ENCODE measurements around the gene NTNG2. TPM values are rescaled to one million over a fixed set of nuclear protein-coding genes. Genes with fewer than 3 reads are reported as not detected.

The NTNG2 gene
- total RNA-seq (0.88 TPM in 1 of 2 replicates, not detected in the other), polyA plus RNA-seq (0.08 and 0.11 TPM in 2 replicates), polyA minus RNA-seq (0.06 and 0.07 TPM in 2 replicates), Bru-seq, nascent RNA (percentile 5 among the genes with signal in this experiment), BruChase-seq, experiment 1, labeled RNA remaining after a 6-hour chase (percentile 6 among the genes with signal in this experiment), BruChase-seq, experiment 2, labeled RNA remaining after a 2-hour chase (percentile 3 among the genes with signal in this experiment)
- polyA plus RNA-seq (2011; cell fraction: cytosol; rRNA removed), result 0.04 and 0.05 TPM in 2 replicates
- 0.34 and 0.39 TPM in 2 replicates for polyA plus RNA-seq (2011; cell fraction: nucleus; rRNA removed)
- 0.03 and 0.35 TPM in 2 replicates for polyA plus RNA-seq (2012)
- polyA minus RNA-seq (2011; cell fraction: cytosol; rRNA and poly(A)+ RNA removed), result not detected
- polyA minus RNA-seq (2011; cell fraction: nucleus; rRNA and poly(A)+ RNA removed), result 0.19 and 0.29 TPM in 2 replicates
- long read RNA-seq, result 0 reads

DNA sequence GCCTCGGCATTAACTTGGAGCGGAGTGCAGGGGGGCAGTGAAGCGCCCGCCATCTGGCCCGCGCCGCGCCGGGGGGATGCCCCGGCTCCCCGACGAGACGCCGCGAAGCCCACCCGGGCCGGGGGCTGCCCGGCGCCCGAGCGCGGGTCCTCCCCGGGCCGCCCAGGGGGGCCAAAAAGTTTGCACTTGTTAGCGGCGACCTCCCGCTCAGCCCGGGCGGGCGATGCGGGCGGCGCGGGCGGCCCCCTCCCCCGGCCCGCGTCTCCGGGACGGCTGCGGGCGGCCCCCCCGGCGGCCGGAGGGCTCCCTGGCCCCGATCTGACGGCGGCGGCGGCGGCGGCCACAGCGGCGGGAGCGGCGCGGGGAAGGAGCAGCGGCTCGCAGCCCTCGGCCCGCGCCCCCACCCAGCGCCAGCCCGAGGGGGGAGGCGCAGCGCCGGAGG lies at the start of gene NTNG2:
Gene NTNG2, plus strand, starts transcription at position 316 of the 442 bp plus-strand sequence. CDS start 4,774 bp downstream, outside the sequence.
- no peak within 1 kb of the TSS for H3K9ac ChIP-seq (replicated peaks; ENCODE audit: extremely low read depth, insufficient read depth, low read length)
- no peak for TF ChIP-seq JUN (IDR thresholded peaks at IDR 0.05; ENCODE audit: borderline replicate concordance, insufficient read depth, insufficient read length, low read depth)
- TF ChIP-seq, protein P1, sequence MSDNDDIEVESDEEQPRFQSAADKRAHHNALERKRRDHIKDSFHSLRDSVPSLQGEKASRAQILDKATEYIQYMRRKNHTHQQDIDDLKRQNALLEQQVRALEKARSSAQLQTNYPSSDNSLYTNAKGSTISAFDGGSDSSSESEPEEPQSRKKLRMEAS (IDR thresholded peaks at IDR 0.05; ENCODE audit: insufficient read depth, insufficient read length), result no peak
- H3K36me3 ChIP-seq (ENCODE audit: control insufficient read depth in 2 of 2, extremely low read depth in 1 of 2, insufficient read depth in 2 of 2, low read length in 2 of 2), result no peaks in the 10 kb centered on the region
- no peaks in the 10 kb centered on the region for H3K9me1 ChIP-seq (replicated peaks; ENCODE audit: control insufficient read depth, extremely low read depth, insufficient read depth, low read length)
- intact Hi-C loops (cut with micrococcal nuclease), result no loop called here
- dilution Hi-C loops (cut with MboI; ENCODE audit: extremely low pct_ligation_motif_present, low sequenced_read_pairs), result no loop called here
- H3K4me1 ChIP-seq (ENCODE audit: control insufficient read depth, extremely low read depth, insufficient read depth, low read length), result peaks cover 10% of the 10 kb centered on the region
- H3K27me3 ChIP-seq (ENCODE audit: control insufficient read depth in 2 of 2, insufficient read depth in 2 of 2, low read length in 2 of 2), result peaks cover 57 to 78% of the 10 kb centered on the region in 2 experiments
- H3K4me3 ChIP-seq (replicated peaks in 1 of 3; ENCODE audit: insufficient read depth in 1 of 3, low read depth in 1 of 3, low read length in 3 of 3), result peak within 1 kb of the TSS; percentile 51 to 63 (median 63)
- ChIA-PET CTCF (interaction anchor here (1.0 to 2.7 kb wide), 3 partner anchors 9 to 91 kb away, joined by 3 to 14 read pairs (median 6); no protein-coding TSS in a partner anchor), POLR2A (no interaction called here)
- H3K27ac ChIP-seq (ENCODE audit: insufficient read depth, low read depth, low read length), result no peak within 1 kb of the TSS
- DNase-seq (ENCODE audit: low read depth, low spot score) (no peak), FAIRE-seq (no peak)
- H3K79me2 ChIP-seq (ENCODE audit: control insufficient read depth, insufficient read depth, low read length), result no peaks in the 10 kb centered on the region
- H2AFZ ChIP-seq (ENCODE audit: low read depth, low read length), result peak within 1 kb of the TSS; percentile 58
- no TSS peak for BruUV-seq (replicated peaks)
- peak within 1 kb of the TSS; percentile 85 for H3K4me2 ChIP-seq (ENCODE audit: insufficient read depth, low read length)
- H3K9me3 ChIP-seq (replicated peaks; ENCODE audit: control insufficient read depth, insufficient read depth, low read length), result no peaks in the 10 kb centered on the region
- no peaks in the 10 kb centered on the region for H4K20me1 ChIP-seq (replicated peaks; ENCODE audit: control insufficient read depth, extremely low read depth, insufficient read depth, low read length)

- Histone ChIP-seq H3K4me2 (ENCODE audit: insufficient read depth, low read length) (no peak overlapping the region), H3K36me3 (ENCODE audit: control insufficient read depth in 2 of 2, extremely low read depth in 1 of 2, insufficient read depth in 2 of 2, low read length in 2 of 2) (no peaks in the 10 kb centered on the region), H3K9me1 (replicated peaks; ENCODE audit: control insufficient read depth, extremely low read depth, insufficient read depth, low read length) (no peaks in the 10 kb centered on the region), H3K27ac (ENCODE audit: insufficient read depth, low read depth, low read length) (no peak overlapping the region), H3K27me3 (ENCODE audit: control insufficient read depth in 2 of 2, insufficient read depth in 2 of 2, low read length in 2 of 2) (peaks cover 0 to 2% of the 10 kb centered on the region in 2 experiments), H3K9ac (replicated peaks; ENCODE audit: extremely low read depth, insufficient read depth, low read length) (no peak overlapping the region), H3K4me1 (ENCODE audit: control insufficient read depth, extremely low read depth, insufficient read depth, low read length) (no peaks in the 10 kb centered on the region), H3K4me3 (replicated peaks in 1 of 3; ENCODE audit: insufficient read depth in 1 of 3, low read depth in 1 of 3, low read length in 3 of 3) (no peak overlapping the region), H2AFZ (ENCODE audit: low read depth, low read length) (no peak overlapping the region), H4K20me1 (replicated peaks; ENCODE audit: control insufficient read depth, extremely low read depth, insufficient read depth, low read length) (no peaks in the 10 kb centered on the region), H3K9me3 (replicated peaks; ENCODE audit: control insufficient read depth, insufficient read depth, low read length) (no peaks in the 10 kb centered on the region), H3K79me2 (ENCODE audit: control insufficient read depth, insufficient read depth, low read length) (no peaks in the 10 kb centered on the region)
- dilution Hi-C loops (cut with MboI; ENCODE audit: extremely low pct_ligation_motif_present, low sequenced_read_pairs) (loop anchor here (25.0 kb wide), 1 partner anchor 302 kb away; no protein-coding TSS in a partner anchor), intact Hi-C loops (cut with micrococcal nuclease) (loop anchor here (5.0 to 10.0 kb wide), 2 partner anchors 317 to 339 kb away; no protein-coding TSS in a partner anchor)
- no TSS peak for BruUV-seq (replicated peaks)
- FAIRE-seq (no peak), DNase-seq (ENCODE audit: low read depth, low spot score) (peak; percentile 52)
- TF ChIP-seq POLR2AphosphoS5 (IDR thresholded peaks at IDR 0.05; ENCODE audit: insufficient read depth, low read depth, low read length), result no peak
- TF ChIP-seq EZH2 (IDR thresholded peaks at IDR 0.05; ENCODE audit: borderline replicate concordance, low read depth, low read length, severe bottlenecking), result no peak
- no peak for TF ChIP-seq GATA2 (IDR thresholded peaks at IDR 0.05; ENCODE audit: insufficient read depth, insufficient read length, low read depth, low read length)
- no peak for TF ChIP-seq CTCF (IDR thresholded peaks at IDR 0.05; ENCODE audit: extremely low read depth in 1 of 2, insufficient read depth in 1 of 2, low read depth in 1 of 2, low read length in 2 of 2)
- POLR2A ChIA-PET, result no interaction called here
- CTCF ChIA-PET, result interaction anchor here (1.0 to 1.1 kb wide), 2 partner anchors 56 to 122 kb away, joined by 3 to 7 read pairs; no protein-coding TSS in a partner anchor
Observed at GRCh38 chr9:132114102-132114707, 47.7 kb upstream of the NTNG2 start.
